ENCODE data around the gene MOGAT1.

Gene MOGAT1

GRCh38 chr2:222671259-222672067 is at the start of gene MOGAT1:
Gene MOGAT1, plus strand, starts transcription at chr2:222671658. Its CDS starts 128 bp downstream, at chr2:222671786.
- DNase-seq: no peak

- DNase-seq: no peak
Measured at GRCh38 chr2:222621893-222622292, 49.6 kb upstream of the MOGAT1 start.

GRCh38 chr2:222622910-222623309 is 48.5 kb upstream of the MOGAT1 start:
- DNase-seq: no peak

GRCh38 chr2:222623756-222624309 is 47.6 kb upstream of the MOGAT1 start:
- no peak for DNase-seq

- no peak for DNase-seq
Measured at GRCh38 chr2:222627764-222628163, 43.7 kb upstream of the MOGAT1 start.

GRCh38 chr2:222635295-222635694 is 36.2 kb upstream of the MOGAT1 start:
- no peak for DNase-seq

GRCh38 chr2:222637067-222637466 is 34.4 kb upstream of the MOGAT1 start:
- DNase-seq: no peak

- DNase-seq: no peak
Measured at GRCh38 chr2:222641336-222641735, 30.1 kb upstream of the MOGAT1 start.

- no peak for DNase-seq
Measured at GRCh38 chr2:222643134-222643533, 28.3 kb upstream of the MOGAT1 start.

- no peak for DNase-seq
Measured at GRCh38 chr2:222646008-222646407, 25.4 kb upstream of the MOGAT1 start.

GRCh38 chr2:222649801-222650200 is 21.7 kb upstream of the MOGAT1 start:
- DNase-seq: no peak

- no peak for DNase-seq
Measured at GRCh38 chr2:222651718-222652418, 19.6 kb upstream of the MOGAT1 start.

GRCh38 chr2:222652491-222653255 is 18.8 kb upstream of the MOGAT1 start:
- DNase-seq: peak; percentile 74

GRCh38 chr2:222653280-222653679 is 18.2 kb upstream of the MOGAT1 start:
- peak; percentile 43 for DNase-seq

- peak; percentile 97 for DNase-seq
Measured at GRCh38 chr2:222655787-222656525, 15.5 kb upstream of the MOGAT1 start, which contains the start of gene FARSB. Gene FARSB, minus strand, starts transcription at chr2:222656092. Its CDS starts 19 bp downstream, at chr2:222656073.

- DNase-seq: no peak
Measured at GRCh38 chr2:222656526-222657446, 14.7 kb upstream of the MOGAT1 start.

- peak; percentile 22 for DNase-seq
Measured at GRCh38 chr2:222663479-222663878, 8.0 kb upstream of the MOGAT1 start.

- DNase-seq: no peak
Measured at GRCh38 chr2:222668494-222669154, 2.8 kb upstream of the MOGAT1 start.

- DNase-seq: no peak
Measured at GRCh38 chr2:222669353-222669752, 2.1 kb upstream of the MOGAT1 start.

GRCh38 chr2:222670191-222671038 is 1.0 kb upstream of the MOGAT1 start:
- no peak for DNase-seq

All from activated CD4-positive, alpha-beta T cell treated with anti-CD3 and anti-CD28 coated beads, Interleukin-10, Interleukin-2, amounts not matched to agents 100 ng/mL and 50 ng/mL, durations not matched to agents 16 hours and 8 hours (primary cell).